Neural cell (in vitro differentiated cells): ENCODE measurements around the gene TMIGD3.

Source experiments
- EP300 ChIP-seq: fragments of 450-650 bp; conservative IDR thresholded peaks from 2 replicates; pipeline ENCODE4 v1.6.1; 2014; ENCODE audit warnings: antibody characterized with exemption, mild to moderate bottlenecking, moderate library complexity; ENCODE audit not compliant: poor library complexity, severe bottlenecking
- EZH2 ChIP-seq: fragments of 200-600, 300-800 bp; shearing (Covaris generic), sonication (generic); IDR thresholded peaks from 2 replicates; pipeline ENCODE4 v1.6.1; 2014; ENCODE audit warnings: antibody characterized with exemption, low read length, borderline replicate concordance, mild to moderate bottlenecking; ENCODE audit not compliant: insufficient read depth, poor library complexity, severe bottlenecking
- MXI1 ChIP-seq: fragments of 450-650 bp; conservative IDR thresholded peaks from 2 replicates; pipeline ENCODE4 v1.6.1; 2014; ENCODE audit warnings: antibody characterized with exemption, mild to moderate bottlenecking; ENCODE audit not compliant: poor library complexity, severe bottlenecking
- POLR2AphosphoS5 ChIP-seq: IDR thresholded peaks from 2 replicates; pipeline ENCODE4 v1.6.1; 2012
- RAD21 ChIP-seq: fragments of 450-650 bp; conservative IDR thresholded peaks from 2 replicates; pipeline ENCODE4 v1.6.1; 2014; ENCODE audit warnings: antibody characterized with exemption, mild to moderate bottlenecking, moderate library complexity
- REST ChIP-seq: IDR thresholded peaks from 2 replicates; pipeline ENCODE4 v1.6.1; 2012; ENCODE audit warnings: borderline replicate concordance
- SMC3 ChIP-seq: fragments of 450-650 bp; conservative IDR thresholded peaks from 2 replicates; pipeline ENCODE4 v1.6.1; 2014; ENCODE audit warnings: antibody characterized with exemption, mild to moderate bottlenecking, moderate library complexity; ENCODE audit not compliant: poor library complexity
- TAF1 ChIP-seq: IDR thresholded peaks from 2 replicates; pipeline ENCODE4 v1.6.1; 2012; ENCODE audit warnings: low read depth
- TF ChIP-seq, protein P1 (sequence below): fragments of 450-650 bp; IDR thresholded peaks from 2 replicates; pipeline ENCODE4 v1.5.1; 2014; ENCODE audit warnings: antibody characterized with exemption, mild to moderate bottlenecking, moderate library complexity; ENCODE audit not compliant: poor library complexity, severe bottlenecking

- TF ChIP-seq, protein P1, sequence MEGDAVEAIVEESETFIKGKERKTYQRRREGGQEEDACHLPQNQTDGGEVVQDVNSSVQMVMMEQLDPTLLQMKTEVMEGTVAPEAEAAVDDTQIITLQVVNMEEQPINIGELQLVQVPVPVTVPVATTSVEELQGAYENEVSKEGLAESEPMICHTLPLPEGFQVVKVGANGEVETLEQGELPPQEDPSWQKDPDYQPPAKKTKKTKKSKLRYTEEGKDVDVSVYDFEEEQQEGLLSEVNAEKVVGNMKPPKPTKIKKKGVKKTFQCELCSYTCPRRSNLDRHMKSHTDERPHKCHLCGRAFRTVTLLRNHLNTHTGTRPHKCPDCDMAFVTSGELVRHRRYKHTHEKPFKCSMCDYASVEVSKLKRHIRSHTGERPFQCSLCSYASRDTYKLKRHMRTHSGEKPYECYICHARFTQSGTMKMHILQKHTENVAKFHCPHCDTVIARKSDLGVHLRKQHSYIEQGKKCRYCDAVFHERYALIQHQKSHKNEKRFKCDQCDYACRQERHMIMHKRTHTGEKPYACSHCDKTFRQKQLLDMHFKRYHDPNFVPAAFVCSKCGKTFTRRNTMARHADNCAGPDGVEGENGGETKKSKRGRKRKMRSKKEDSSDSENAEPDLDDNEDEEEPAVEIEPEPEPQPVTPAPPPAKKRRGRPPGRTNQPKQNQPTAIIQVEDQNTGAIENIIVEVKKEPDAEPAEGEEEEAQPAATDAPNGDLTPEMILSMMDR: no peak
- no peak for TF ChIP-seq RAD21
- TF ChIP-seq EZH2: no peak
- TF ChIP-seq EP300: no peak
- no peak for TF ChIP-seq POLR2AphosphoS5
- TF ChIP-seq TAF1: no peak
- TF ChIP-seq MXI1: no peak
- no peak for TF ChIP-seq REST
- TF ChIP-seq SMC3: no peak
Measured at GRCh38 chr1:111507411-111508201, 4.2 kb upstream of the TMIGD3 start.
